Forelimb muscle (tissue), 1 donor: ENCODE data around the gene CORO2A. TPM values are rescaled to one million over a fixed set of nuclear protein-coding genes. Genes with fewer than 3 reads are reported as not detected.

Source experiments
- DNase-seq: peaks from one replicate; pipeline ENCODE4 v3.0.0-alpha.2; 2013; ENCODE audit warnings: low read depth
- polyA plus RNA-seq: library from polyadenylated mRNA; unstranded; fragments of 120-200 nt; gene quantifications from one replicate; pipeline ENCODE4 v1.2.1, GENCODE V29; 2013; ENCODE audit not compliant: insufficient read length

CORO2A gene
- polyA plus RNA-seq: 0.32 TPM

DNA sequence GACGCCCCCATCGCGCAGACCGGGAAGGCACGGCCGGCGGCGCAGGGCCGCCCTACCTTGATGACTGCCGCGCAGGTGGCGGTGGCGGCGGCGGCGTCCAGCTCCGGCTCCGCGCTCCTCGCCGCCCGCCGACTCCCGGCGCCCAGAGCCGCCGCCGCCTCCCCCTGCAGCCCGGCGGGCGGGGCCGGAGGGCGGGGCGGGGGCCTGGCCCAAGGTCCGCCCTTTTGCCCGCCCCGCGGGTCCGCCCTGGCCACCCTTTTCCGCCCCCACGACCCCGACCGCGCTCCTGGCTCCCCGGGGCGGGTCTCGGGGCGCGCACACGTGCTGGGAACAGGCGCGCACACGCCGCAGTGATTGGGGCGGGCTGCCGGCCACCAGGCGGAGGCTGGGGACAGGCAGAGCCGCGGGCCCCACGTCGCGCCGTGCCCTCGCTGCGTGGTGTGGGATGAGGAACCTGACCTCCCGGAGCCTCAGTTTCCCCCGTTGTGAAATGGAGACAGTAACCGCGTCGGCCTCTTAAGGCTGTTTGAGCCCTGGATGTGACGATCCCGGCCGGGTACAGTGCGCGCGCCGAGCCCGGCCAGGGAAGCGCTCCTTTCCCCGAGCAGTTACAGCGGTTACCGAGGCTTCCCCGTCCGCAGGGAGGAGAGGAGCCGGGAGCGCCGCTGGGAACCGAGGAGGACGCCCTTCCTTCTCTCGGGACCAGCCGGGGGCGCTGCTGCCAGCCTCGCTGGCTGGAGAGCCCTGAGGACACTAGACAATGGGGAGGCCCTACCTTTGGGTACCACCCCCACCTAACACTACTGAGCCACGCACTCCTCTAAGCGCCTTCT, at the start of gene CORO2A:
Gene CORO2A (minus strand): TSS at position 135 of the 833 bp plus-strand sequence. CDS start 34,977 bp downstream, outside the sequence.
- DNase-seq: no peak

- no peak for DNase-seq
These were observed 49.2 kb upstream of the CORO2A start for GRCh38 chr9:98241357-98242300.

DNA sequence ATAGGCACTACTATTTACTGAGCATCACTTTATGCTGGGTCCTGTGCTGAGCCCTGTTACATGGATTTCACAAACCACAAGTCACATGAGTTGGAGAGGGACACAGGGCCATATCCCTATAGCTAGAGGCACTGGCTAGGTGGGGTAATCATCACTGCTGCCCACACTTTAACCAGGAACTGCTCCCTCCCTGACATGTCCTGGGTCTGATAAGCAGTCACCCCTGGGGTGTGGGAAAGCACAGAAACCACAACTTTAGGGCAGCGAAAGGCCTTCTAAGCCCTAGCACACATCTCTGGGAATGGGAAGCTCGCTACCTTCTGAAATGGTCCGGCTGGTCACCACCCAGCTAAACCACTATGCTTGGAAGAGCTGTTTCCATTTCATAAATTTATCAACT, 48.0 kb upstream of the CORO2A start:
- DNase-seq: no peak

DNA sequence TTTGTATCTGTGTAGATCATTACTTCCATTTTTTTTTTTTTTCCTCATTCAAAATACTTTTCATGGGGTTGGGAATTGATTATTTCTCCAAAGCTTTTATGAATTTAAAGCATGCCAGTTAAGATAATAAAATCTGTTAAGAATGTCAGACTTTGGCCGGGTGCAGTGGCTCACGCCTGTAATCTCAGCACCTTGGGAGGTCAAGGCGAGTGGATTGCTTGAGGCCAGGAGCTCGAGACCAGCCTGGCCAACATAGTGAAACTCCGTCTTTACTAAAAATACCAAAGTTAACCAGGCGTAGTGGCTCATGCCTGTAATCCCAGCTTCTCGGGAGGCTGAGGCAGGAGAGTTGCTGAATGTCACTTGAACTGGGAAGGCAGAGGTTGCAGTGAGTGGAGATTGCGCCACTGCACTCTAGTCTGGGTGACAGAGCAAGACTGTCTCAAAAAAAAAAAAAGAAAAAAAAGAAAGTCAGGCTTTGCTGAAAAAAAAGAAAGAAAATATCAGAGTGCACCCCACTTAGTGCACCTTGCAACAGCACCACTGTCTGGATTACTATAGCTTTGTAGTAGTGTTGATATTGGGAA, 44.6 kb upstream of the CORO2A start:
- no peak for DNase-seq

DNA sequence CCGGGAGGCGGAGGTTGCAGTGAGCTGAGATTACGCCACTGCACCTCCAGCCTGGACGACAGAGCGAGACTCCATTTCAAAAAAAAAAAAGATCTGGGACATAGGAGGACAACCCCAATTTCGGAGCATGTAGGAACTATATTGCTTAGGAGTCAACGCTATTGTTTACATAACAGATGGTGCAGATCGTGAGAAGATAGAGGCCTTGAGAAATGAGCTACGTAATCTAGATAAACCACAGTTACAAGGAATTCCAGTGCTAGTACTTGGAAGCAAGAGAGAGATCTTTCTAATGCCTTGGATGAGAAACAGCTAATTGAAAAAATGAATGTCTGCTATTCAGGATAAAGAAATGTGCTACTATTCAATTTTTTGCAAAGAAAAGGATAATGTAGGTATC, 42.7 kb upstream of the CORO2A start:
- no peak for DNase-seq

- no peak for DNase-seq
These were observed 41.9 kb upstream of the CORO2A start for GRCh38 chr9:98234245-98234825.

DNA sequence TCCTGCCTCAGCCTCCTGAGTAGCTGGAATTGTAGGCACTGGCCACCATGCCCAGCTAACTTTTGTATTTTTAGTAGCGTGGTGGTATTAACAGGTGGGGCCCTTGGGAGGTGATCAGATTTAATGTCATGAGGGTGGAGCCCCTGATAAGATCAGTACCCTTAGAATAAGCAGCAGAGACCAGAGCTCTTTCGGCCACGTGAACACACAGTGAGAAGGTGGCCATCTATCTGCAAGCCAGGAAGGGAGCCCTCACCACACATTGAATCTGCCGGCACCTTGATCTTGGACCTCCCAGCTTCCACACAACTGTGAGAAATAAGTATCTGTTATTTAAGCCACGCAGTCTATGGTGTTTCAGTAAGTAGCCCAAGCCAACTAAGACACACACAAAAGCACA, 40.5 kb upstream of the CORO2A start:
- DNase-seq: no peak

- DNase-seq: no peak
These were observed 39.5 kb upstream of the CORO2A start for GRCh38 chr9:98231770-98232478.

DNA sequence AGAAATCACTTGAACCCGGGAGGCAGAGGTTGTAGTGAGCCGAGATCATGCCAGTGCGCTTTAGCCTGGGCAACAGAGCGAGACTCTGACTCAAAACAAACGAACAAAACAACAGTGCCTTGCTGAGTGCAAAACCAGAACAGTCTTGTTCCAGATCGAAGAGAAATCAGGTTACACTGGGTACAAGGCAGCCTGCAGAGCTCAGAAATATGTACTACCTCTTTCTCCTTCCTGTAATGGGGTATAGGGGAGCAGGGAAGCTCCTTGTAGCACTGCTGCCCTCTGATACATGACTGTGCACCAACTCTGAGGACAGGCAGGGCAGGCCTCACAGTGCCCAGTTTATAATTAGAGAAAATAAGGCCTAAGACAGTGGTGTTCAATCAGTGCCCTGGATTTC, 38.4 kb upstream of the CORO2A start:
- no peak for DNase-seq

GRCh38 chr9:98230304-98230703, 37.9 kb upstream of the CORO2A start:
- DNase-seq: no peak

GRCh38 chr9:98229620-98230019, 37.2 kb upstream of the CORO2A start:
- DNase-seq: no peak

GRCh38 chr9:98229090-98229395, 36.6 kb upstream of the CORO2A start:
- DNase-seq: no peak

DNA sequence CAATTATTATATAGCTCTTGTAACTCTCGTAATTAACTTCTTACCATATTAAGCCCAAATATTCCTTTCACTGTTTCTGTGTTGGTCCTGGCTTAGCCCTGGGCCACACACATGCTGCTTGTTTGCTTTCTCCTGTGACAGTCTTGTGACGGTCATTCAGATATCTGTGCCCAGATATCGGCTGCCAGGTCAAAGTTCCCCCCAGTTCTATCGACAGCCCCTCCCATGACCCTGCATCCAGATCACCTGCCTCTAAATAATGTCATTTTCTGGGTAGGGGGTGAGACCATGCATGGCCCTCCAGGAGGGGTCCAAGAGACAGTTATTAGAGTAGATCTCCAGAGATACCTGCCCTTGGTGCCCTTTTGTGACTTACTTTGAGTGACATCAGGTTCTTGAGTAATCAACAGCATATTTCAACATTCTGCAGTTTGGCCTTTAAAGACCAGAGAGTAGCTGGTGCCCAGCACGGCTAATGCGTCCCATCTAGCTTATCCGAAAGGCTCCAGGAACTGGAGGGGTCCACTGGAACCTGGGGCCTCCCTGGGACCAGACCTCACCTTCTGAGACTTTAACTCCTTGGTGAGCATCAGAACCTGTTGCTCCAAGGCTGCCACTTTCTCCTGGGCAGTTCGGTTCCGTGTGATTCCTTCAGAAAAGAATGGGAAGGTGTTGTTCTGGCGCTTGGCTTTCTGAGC, 36.1 kb upstream of the CORO2A start:
- DNase-seq: no peak

- no peak for DNase-seq
These were observed 35.4 kb upstream of the CORO2A start for GRCh38 chr9:98227883-98228282.

- no peak for DNase-seq
These were observed 34.5 kb upstream of the CORO2A start for GRCh38 chr9:98226957-98227356.

DNA sequence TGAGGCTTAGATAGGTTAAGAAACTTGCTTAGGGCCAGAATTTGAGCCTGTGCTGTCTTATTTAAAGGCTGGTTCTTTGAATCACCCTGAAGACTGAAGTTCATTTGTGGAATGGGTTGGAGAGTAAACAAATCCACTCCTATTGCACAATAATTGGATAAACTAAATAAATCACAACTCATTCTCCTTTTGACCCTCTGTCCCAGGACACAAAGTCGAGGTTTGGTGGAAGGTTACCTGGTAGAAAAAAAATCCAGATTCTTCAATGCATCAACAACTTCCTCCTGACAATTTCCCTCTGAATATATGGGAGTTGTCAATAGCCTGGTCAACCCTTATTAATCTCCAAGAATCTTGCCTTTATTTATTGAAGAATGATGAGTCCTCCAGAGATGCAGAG, 34.1 kb upstream of the CORO2A start:
- DNase-seq: no peak

GRCh38 chr9:98225015-98225442, 32.6 kb upstream of the CORO2A start:
- DNase-seq: no peak

DNA sequence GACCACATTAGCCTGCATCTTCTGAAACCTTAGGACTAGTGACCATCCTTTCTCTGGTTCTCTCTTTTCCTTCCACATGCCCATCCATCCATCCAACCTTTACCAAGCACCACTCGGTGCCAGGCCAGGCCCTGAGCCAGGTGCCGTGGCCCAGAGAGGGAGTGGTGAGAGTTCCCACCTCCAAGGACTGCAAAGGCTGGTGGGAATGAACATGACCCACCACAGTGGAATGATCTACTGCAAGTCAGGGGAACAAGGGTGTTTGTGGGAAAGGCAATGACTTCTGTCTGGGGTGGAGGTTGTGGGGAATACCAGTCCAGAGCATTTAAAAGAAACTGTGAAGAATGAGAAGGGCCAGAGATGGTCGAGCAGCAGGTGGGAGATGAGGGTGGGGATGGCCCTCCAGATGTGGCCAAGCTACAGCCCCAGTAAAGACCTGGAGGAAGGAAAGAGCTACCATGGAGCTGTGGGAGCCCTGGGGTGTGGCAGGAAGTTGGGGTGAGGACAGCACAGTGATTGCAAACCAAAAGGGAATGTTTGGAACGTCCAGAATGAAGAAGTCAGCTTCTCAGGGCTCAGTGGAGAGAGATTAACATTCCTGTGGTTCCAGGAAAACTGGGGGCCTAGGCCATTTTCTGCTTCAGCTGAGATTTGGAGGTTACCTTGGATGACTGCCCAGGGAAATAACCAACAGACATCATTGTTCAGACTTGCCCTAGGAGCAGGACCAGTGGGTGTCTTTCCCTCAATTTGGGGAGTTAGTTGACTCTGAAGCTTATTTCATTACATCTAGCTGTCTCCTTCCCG, 30.7 kb upstream of the CORO2A start:
- DNase-seq: no peak

DNA sequence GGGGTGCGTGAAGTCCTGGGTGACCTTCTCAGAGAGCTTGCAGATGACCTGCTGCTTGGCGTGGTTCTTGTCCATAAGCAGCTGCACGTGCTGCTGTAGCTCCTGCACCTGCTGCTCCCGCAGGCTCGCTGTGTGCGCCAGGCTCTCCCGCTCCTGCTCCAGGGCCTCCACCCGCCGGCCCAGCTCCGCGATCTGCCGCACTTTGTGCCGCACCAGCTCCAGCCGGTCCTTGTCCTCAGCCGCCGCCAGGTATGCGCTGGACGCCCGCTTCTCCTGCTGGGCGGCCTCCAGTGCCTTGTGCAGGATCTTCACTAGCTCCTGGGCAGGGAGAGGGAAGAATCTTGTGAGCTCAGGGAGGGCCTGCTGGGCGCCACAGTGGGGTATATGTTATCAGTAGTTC, 28.5 kb upstream of the CORO2A start:
- no peak for DNase-seq
